Tibial nerve (tissue), 4 donors: Measurements from ENCODE around the gene GABRB1.

ENCODE experiments used
- CTCF ChIP-seq, 5 experiments: fragments of 200-600 bp in 3 of 5; fragments of 450-650 bp in 2 of 5; sonication (generic) in 3 of 5; IDR thresholded peaks; one replicate each; pipeline ENCODE4 v1.5.1; 2016 to 2019; ENCODE audit warnings: antibody characterized with exemption in 5 of 5, mild to moderate bottlenecking in 3 of 5, moderate library complexity in 2 of 5
- EP300 ChIP-seq, 2 donors: sonication (generic); formaldehyde crosslinking; IDR thresholded peaks; one replicate each; pipeline ENCODE4 v1.6.1; 2017; ENCODE audit warnings: antibody characterized with exemption in 2 of 2, mild to moderate bottlenecking in 1 of 2
- POLR2A ChIP-seq, 2 donors: fragments of 450-650 bp; IDR thresholded peaks; one replicate each; pipeline ENCODE4 v1.6.1; 2017; ENCODE audit warnings: antibody characterized with exemption in 2 of 2, mild to moderate bottlenecking in 2 of 2, moderate library complexity in 2 of 2

GRCh38 chr4:47372561-47372960 lies 341.2 kb downstream of the GABRB1 start:
- TF ChIP-seq CTCF (IDR thresholded peaks at IDR 0.05) (no peak), POLR2A (IDR thresholded peaks at IDR 0.05) (no peak), EP300 (IDR thresholded peaks at IDR 0.05) (no peak)
